Measurements from ENCODE around the gene IP6K2. TPM values are rescaled to one million over a fixed set of nuclear protein-coding genes. Genes with fewer than 3 reads are reported as not detected.

Gene IP6K2
- total RNA-seq, 1 donor from 2014 or later: 212 TPM

DNA sequence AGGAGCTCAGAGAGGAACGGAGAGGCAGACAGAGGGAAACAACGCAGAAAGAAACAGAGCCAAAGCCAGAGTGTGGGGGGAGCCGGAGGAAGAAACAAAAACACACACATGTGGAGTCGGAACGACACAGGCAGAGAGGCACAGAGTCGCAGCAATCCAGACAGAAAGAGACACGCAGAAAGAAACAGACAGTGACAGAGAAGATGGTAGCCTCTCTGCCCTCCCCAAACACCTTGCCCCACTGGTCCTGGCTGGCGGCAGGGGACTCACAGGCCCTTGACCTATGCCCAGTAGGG lies 33.0 kb downstream of the IP6K2 start:
- no peak for DNase-seq (ENCODE audit: low spot score, unreplicated experiment)
- Mint-ChIP-seq H3K4me3 (ENCODE audit: low read depth) (peak overlapping the region; percentile 83), H3K27me3 (no peaks in the 10 kb centered on the region), H3K4me1 (ENCODE audit: low read depth) (peaks cover 20% of the 10 kb centered on the region), H3K9me3 (ENCODE audit: low read depth) (no peaks in the 10 kb centered on the region), H3K36me3 (ENCODE audit: insufficient read depth) (peaks cover 18% of the 10 kb centered on the region), H3K27ac (peak overlapping the region; percentile 72)
- TF ChIP-seq, protein P1, sequence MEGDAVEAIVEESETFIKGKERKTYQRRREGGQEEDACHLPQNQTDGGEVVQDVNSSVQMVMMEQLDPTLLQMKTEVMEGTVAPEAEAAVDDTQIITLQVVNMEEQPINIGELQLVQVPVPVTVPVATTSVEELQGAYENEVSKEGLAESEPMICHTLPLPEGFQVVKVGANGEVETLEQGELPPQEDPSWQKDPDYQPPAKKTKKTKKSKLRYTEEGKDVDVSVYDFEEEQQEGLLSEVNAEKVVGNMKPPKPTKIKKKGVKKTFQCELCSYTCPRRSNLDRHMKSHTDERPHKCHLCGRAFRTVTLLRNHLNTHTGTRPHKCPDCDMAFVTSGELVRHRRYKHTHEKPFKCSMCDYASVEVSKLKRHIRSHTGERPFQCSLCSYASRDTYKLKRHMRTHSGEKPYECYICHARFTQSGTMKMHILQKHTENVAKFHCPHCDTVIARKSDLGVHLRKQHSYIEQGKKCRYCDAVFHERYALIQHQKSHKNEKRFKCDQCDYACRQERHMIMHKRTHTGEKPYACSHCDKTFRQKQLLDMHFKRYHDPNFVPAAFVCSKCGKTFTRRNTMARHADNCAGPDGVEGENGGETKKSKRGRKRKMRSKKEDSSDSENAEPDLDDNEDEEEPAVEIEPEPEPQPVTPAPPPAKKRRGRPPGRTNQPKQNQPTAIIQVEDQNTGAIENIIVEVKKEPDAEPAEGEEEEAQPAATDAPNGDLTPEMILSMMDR (IDR thresholded peaks at IDR 0.05; ENCODE audit: unreplicated experiment): no peak

DNA sequence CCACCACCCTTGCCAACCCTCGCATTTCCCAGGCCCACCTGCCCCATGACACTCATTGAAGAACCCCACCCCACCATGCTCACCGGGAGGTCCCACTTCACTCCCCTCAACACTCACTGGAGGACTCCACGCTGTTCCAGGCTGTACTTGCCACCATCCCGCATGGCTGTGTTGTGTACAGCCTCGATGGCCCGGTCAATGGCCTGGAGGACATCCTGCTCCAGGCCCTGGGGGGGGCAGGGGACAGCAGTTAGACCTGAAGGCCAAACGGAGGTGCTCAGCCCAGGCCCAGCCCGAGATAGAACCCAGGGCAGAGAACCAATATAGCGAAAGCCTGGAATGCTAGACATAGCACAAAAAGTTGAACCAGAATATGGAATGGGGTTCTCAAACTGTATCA lies 34.2 kb downstream of the IP6K2 start:
- Mint-ChIP-seq H3K4me1 (ENCODE audit: low read depth) (peaks cover 20% of the 10 kb centered on the region), H3K36me3 (ENCODE audit: insufficient read depth) (peaks cover 16% of the 10 kb centered on the region), H3K27ac (no peak overlapping the region), H3K4me3 (ENCODE audit: low read depth) (no peak overlapping the region), H3K27me3 (no peaks in the 10 kb centered on the region), H3K9me3 (ENCODE audit: low read depth) (no peaks in the 10 kb centered on the region)
- TF ChIP-seq, protein P1 (IDR thresholded peaks at IDR 0.05; ENCODE audit: unreplicated experiment): no peak
- DNase-seq (ENCODE audit: low spot score, unreplicated experiment): no peak

DNA sequence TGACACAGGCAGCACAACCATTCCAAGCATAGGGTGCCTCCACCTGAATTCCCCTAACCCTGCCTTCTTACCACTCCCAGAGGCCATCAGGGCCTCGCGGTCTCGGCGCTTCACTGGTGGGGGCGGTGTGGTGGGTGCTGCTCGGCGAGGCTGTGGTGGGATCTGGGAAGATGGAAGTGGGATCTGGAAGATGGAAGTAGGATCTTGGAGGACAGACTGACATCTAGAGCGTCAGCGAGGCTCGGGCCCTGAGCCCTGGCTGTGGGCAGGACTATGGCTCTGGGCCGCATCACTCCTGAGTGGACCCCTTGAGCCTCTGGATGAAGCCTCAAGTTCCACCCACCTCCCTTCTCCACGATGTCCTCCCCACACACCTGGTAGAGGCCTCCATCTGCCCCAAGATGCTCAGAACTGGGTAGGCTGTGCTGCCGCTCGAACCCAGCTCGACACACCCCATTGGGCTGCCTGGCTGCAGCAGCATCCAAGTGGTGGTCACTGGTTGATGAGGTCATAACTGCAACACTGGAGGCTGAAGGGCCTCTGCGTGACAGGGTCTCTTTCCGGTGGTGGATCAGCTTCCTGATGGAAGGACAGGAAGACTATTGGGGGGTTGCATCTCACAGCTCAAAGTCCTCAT lies 34.9 kb downstream of the IP6K2 start:
- H3K4me3 Mint-ChIP-seq (ENCODE audit: low read depth): no peak overlapping the region
- no peak for DNase-seq (ENCODE audit: low spot score, unreplicated experiment)
- peaks cover 20% of the 10 kb centered on the region for H3K4me1 Mint-ChIP-seq (ENCODE audit: low read depth)
- TF ChIP-seq, protein P1 (IDR thresholded peaks at IDR 0.05; ENCODE audit: unreplicated experiment): no peak
- no peaks in the 10 kb centered on the region for H3K27me3 Mint-ChIP-seq
- peaks cover 18% of the 10 kb centered on the region for H3K36me3 Mint-ChIP-seq (ENCODE audit: insufficient read depth)
- H3K27ac Mint-ChIP-seq: no peak overlapping the region
- no peaks in the 10 kb centered on the region for H3K9me3 Mint-ChIP-seq (ENCODE audit: low read depth)

DNA sequence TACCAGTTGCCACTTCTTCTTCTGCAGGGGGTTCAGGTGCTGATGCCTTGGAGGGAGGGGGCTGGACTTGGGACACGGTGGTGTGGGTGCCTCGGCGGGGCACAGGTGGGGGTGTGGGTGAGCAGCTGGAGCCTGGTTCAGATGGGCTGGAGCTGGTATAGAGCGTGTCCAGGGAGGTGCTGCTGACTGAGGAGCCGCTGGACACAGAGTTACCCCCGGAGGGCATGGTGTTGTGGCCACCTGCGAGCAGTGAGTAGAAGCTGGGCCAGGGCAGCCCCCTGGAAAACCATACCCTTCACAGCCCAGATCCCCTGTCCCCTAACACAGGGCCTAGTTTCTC lies 35.5 kb downstream of the IP6K2 start:
- no peak overlapping the region for H3K4me3 Mint-ChIP-seq (ENCODE audit: low read depth)
- TF ChIP-seq, protein P1 (IDR thresholded peaks at IDR 0.05; ENCODE audit: unreplicated experiment): no peak
- H3K4me1 Mint-ChIP-seq (ENCODE audit: low read depth): peaks cover 18% of the 10 kb centered on the region
- H3K27ac Mint-ChIP-seq: no peak overlapping the region
- H3K36me3 Mint-ChIP-seq (ENCODE audit: insufficient read depth): peaks cover 17% of the 10 kb centered on the region
- H3K9me3 Mint-ChIP-seq (ENCODE audit: low read depth): no peaks in the 10 kb centered on the region
- no peak for DNase-seq (ENCODE audit: low spot score, unreplicated experiment)
- H3K27me3 Mint-ChIP-seq: no peaks in the 10 kb centered on the region

DNA sequence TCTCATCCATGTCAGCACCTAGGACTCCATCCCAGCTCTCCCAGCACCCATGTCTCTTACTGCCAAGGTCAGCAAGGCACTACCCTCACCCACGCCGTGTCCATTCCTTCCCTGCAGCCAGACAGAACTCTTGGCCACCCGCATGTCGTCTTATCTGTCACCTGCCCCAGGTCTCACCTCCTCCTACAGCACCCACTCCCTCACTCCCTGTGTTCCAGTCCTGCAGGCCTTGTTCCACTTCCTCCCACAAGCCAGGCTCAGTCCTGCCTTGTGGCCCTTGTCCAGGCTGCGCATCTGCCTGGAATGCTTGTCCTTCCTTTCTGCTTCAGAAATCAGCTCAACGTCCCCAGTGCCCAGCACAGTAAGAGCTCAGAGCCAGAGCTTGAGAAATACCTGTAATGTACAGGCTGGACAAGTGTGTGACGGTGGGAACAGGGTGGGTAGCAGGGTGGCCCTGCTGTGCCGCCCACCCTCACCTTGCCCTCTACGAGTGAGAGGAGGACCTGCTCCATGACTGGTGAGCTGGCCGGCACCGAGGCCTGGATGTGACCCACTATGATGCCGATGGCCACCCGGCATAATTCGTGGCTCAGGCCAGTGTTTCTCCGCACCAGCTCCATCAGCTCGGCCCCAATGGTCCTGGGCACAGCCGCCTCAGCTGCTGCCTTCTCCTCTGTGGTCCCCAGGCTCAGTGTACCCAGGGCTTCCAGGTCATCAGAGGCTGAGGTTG lies 36.0 kb downstream of the IP6K2 start:
- no peaks in the 10 kb centered on the region for H3K27me3 Mint-ChIP-seq
- peaks cover 16% of the 10 kb centered on the region for H3K36me3 Mint-ChIP-seq (ENCODE audit: insufficient read depth)
- DNase-seq (ENCODE audit: low spot score, unreplicated experiment): no peak
- peaks cover 15% of the 10 kb centered on the region for H3K4me1 Mint-ChIP-seq (ENCODE audit: low read depth)
- H3K9me3 Mint-ChIP-seq (ENCODE audit: low read depth): no peaks in the 10 kb centered on the region
- no peak overlapping the region for H3K27ac Mint-ChIP-seq
- no peak overlapping the region for H3K4me3 Mint-ChIP-seq (ENCODE audit: low read depth)
- TF ChIP-seq, protein P1 (IDR thresholded peaks at IDR 0.05; ENCODE audit: unreplicated experiment): no peak

All from progenitor cell of endocrine pancreas (in vitro differentiated cells).